PC-9 (cell line): ENCODE measurements around the gene RUVBL2. TPM values are rescaled to one million over a fixed set of nuclear protein-coding genes. Genes with fewer than 3 reads are reported as not detected.

Experiments
- BruUV-seq: library from RNA; stranded (reverse); fragments of 400-500 nt; replicated peaks from 2 replicates; lab custom pipeline; 2021; lab: Mats Ljungman, UMichigan
- CTCF ChIA-PET: fragments of 300-600 bp; sonication (Branson Sonifier 250); formaldehyde crosslinking; loops from one replicate; lab custom pipeline; 2022; ENCODE audit warnings: antibody characterized with exemption; lab: Charles Lee
- POLR2A ChIA-PET: fragments of 300-600 bp; sonication (Branson Sonifier 250); formaldehyde crosslinking; loops from one replicate; lab custom pipeline; 2022; ENCODE audit warnings: antibody characterized with exemption; ENCODE audit not compliant: unreplicated experiment; lab: Charles Lee
- DNase-seq, 2 experiments: peaks; one replicate each; pipeline versions ENCODE4 v3.0.0 to v3.0.0-alpha.2; 2015 to 2022; ENCODE audit warnings: mixed read lengths in 1 of 2
- H2AFZ ChIP-seq: fragments of 200-600 bp; sonication (generic); 2 replicates; pipeline ENCODE4 v1.8.1; 2017; ENCODE audit warnings: antibody characterized with exemption
- H3F3A ChIP-seq: fragments of 200-600 bp; sonication (generic); 2 replicates; pipeline ENCODE4 v1.8.1; 2017; ENCODE audit warnings: antibody characterized with exemption, mild to moderate bottlenecking, low read depth; ENCODE audit not compliant: insufficient read depth
- H3K27ac ChIP-seq: fragments of 200-600 bp; sonication (generic); 2 replicates; pipeline ENCODE4 v1.6.1; 2016; ENCODE audit warnings: mixed run types
- H3K27me3 ChIP-seq: fragments of 200-600 bp; sonication (generic); 2 replicates; pipeline ENCODE4 v1.6.1; 2016; ENCODE audit warnings: low read depth, mixed run types; ENCODE audit not compliant: insufficient read depth
- H3K36me3 ChIP-seq: fragments of 200-600 bp; sonication (generic); 2 replicates; pipeline ENCODE4 v1.6.1; 2016; ENCODE audit warnings: low read depth, mixed run types
- H3K4me1 ChIP-seq: fragments of 200-600 bp; sonication (generic); replicated peaks from 2 replicates; pipeline ENCODE4 v1.6.1; 2016; ENCODE audit warnings: mixed run types; ENCODE audit not compliant: insufficient read depth
- H3K4me2 ChIP-seq: fragments of 200-600 bp; sonication (generic); 2 replicates; pipeline ENCODE4 v1.6.1; 2017; ENCODE audit warnings: mixed run types
- H3K4me3 ChIP-seq: fragments of 200-600 bp; sonication (generic); 2 replicates; pipeline ENCODE4 v1.6.1; 2016; ENCODE audit warnings: mixed run types
- H3K79me2 ChIP-seq: fragments of 200-600 bp; sonication (generic); 2 replicates; pipeline ENCODE4 v1.6.1; 2017; ENCODE audit warnings: low read depth, mixed run types
- H3K9me2 ChIP-seq: fragments of 200-600 bp; sonication (generic); 2 replicates; pipeline ENCODE4 v1.8.1; 2017; ENCODE audit warnings: mild to moderate bottlenecking; ENCODE audit not compliant: insufficient read depth
- H3K9me3 ChIP-seq: fragments of 200-600 bp; sonication (generic); 2 replicates; pipeline ENCODE4 v1.8.1; 2016; ENCODE audit warnings: low read depth; ENCODE audit not compliant: insufficient read depth
- H4K20me1 ChIP-seq: fragments of 200-600 bp; sonication (generic); 2 replicates; pipeline ENCODE4 v1.8.1; 2017; ENCODE audit not compliant: insufficient read depth
- EZH2 ChIP-seq: fragments of 200-600 bp; sonication (generic); IDR thresholded peaks from 2 replicates; pipeline ENCODE4 v1.8.0; 2017; ENCODE audit warnings: antibody characterized with exemption, low read depth
- intact Hi-C: fragments of 100-400 bp; cut with micrococcal nuclease; formaldehyde crosslinking; loops from one replicate; pipeline ENCODE4 v1.10.0; 2022; ENCODE audit not compliant: unreplicated experiment
- total RNA-seq: library from RNA; stranded (reverse); gene quantifications from 2 replicates; pipeline ENCODE4 v1.2.3, GENCODE V29; 2021
- TF ChIP-seq, protein P1 (sequence below): fragments of 200-600 bp; sonication (generic); conservative IDR thresholded peaks from 2 replicates; pipeline ENCODE4 v1.6.1; 2017; ENCODE audit warnings: mixed run types, antibody characterized with exemption, mild to moderate bottlenecking, moderate library complexity

RUVBL2 gene
- total RNA-seq, 1 experiment from 2014 or later: 179 TPM

DNA sequence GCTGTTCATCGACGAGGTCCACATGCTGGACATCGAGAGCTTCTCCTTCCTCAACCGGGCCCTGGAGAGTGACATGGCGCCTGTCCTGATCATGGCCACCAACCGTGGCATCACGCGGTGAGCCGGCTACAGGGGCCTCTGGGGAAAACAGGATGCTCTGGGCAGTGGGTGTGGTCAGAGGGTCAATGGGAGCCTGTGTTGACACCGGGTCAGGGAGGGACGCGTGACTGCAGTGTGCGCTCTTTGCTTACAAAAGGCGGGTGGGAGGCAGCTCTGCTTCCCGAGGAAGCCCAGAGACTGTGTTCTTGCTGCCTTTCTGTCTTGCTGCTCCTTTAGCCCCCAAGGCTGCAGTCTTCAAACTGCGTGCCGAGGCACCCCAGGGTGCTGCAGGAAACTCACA, 17.5 kb downstream of the RUVBL2 start:
- ChIA-PET POLR2A (no interaction called here), CTCF (no interaction called here)
- Histone ChIP-seq H3K27me3 (no peaks in the 10 kb centered on the region), H2AFZ (no peak overlapping the region), H3K9me3 (no peaks in the 10 kb centered on the region), H3K4me3 (no peak overlapping the region), H3K4me2 (no peak overlapping the region), H3K79me2 (no peaks in the 10 kb centered on the region), H3K9me2 (no peaks in the 10 kb centered on the region), H4K20me1 (peaks cover 8% of the 10 kb centered on the region; the same call in 1 of the 2 replicates), H3F3A (peaks cover 29% of the 10 kb centered on the region), H3K36me3 (peaks cover 25% of the 10 kb centered on the region), H3K4me1 (no peaks in the 10 kb centered on the region), H3K27ac (no peak overlapping the region)
- BruUV-seq: no TSS peak
- intact Hi-C loops: no loop called here
- DNase-seq: no peak
- TF ChIP-seq EZH2: no peak
- TF ChIP-seq, protein P1, sequence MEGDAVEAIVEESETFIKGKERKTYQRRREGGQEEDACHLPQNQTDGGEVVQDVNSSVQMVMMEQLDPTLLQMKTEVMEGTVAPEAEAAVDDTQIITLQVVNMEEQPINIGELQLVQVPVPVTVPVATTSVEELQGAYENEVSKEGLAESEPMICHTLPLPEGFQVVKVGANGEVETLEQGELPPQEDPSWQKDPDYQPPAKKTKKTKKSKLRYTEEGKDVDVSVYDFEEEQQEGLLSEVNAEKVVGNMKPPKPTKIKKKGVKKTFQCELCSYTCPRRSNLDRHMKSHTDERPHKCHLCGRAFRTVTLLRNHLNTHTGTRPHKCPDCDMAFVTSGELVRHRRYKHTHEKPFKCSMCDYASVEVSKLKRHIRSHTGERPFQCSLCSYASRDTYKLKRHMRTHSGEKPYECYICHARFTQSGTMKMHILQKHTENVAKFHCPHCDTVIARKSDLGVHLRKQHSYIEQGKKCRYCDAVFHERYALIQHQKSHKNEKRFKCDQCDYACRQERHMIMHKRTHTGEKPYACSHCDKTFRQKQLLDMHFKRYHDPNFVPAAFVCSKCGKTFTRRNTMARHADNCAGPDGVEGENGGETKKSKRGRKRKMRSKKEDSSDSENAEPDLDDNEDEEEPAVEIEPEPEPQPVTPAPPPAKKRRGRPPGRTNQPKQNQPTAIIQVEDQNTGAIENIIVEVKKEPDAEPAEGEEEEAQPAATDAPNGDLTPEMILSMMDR: no peak

DNA sequence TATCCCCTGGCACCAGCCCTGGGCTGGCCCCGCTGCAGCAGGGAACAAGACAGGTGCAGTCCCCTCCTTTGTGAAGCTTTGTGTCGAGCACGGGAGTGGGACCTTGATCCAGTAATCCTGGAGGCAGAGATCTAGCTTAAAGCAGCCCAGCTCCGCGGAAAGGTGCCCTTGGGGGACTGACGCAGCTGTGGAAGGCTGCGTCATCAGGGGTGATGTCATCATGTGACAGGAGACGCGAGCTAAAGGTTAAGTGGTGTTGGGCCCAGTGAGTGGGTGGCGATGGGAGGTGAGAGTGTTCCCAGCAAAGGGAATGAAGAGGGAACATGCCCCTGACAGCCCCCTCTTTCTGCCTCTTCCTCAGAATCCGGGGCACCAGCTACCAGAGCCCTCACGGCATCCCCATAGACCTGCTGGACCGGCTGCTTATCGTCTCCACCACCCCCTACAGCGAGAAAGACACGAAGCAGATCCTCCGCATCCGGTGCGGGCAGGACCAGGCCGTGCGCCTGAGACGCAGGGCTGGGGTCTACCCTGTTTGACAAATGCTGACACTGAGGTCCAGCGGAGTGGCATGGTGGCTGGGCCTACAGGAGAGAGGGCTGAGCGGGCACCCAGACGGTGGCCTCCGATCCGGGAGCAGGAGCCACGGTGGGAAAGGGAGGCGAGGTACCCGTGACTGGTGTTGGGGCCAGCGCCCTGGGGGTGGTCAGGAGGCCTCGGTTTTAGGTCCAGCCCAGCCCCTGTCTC, 20.6 kb downstream of the RUVBL2 start:
- Histone ChIP-seq H2AFZ (no peak overlapping the region), H3K4me3 (no peak overlapping the region), H4K20me1 (peaks cover 8% of the 10 kb centered on the region; the same call in 1 of the 2 replicates), H3F3A (peaks cover 20% of the 10 kb centered on the region), H3K4me2 (no peak overlapping the region), H3K36me3 (peaks cover 7% of the 10 kb centered on the region; the same call in 1 of the 2 replicates), H3K4me1 (peaks cover 9% of the 10 kb centered on the region; the same call in 1 of the 2 replicates), H3K27ac (no peak overlapping the region), H3K27me3 (no peaks in the 10 kb centered on the region), H3K9me3 (no peaks in the 10 kb centered on the region), H3K9me2 (no peaks in the 10 kb centered on the region), H3K79me2 (no peaks in the 10 kb centered on the region)
- no TSS peak for BruUV-seq
- DNase-seq: no peak
- ChIA-PET CTCF (no interaction called here), POLR2A (interaction anchor here (0.6 kb wide), 1 partner anchor 10 kb away, joined by 3 read pairs; no protein-coding TSS in a partner anchor)
- intact Hi-C loops: no loop called here
- TF ChIP-seq, protein P1: no peak
- TF ChIP-seq EZH2: no peak

- no peaks in the 10 kb centered on the region for H3K9me2 ChIP-seq
- no TSS peak for BruUV-seq
- no peak overlapping the region for H2AFZ ChIP-seq
- H3K36me3 ChIP-seq: peaks cover 7% of the 10 kb centered on the region; the same call in 1 of the 2 replicates
- no peaks in the 10 kb centered on the region for H3K79me2 ChIP-seq
- H3K4me3 ChIP-seq: no peak overlapping the region
- no peak for DNase-seq
- H3K4me2 ChIP-seq: no peak overlapping the region
- H4K20me1 ChIP-seq: peaks cover 4% of the 10 kb centered on the region; the same call in 1 of the 2 replicates
- peaks cover 20% of the 10 kb centered on the region for H3F3A ChIP-seq
- ChIA-PET CTCF (no interaction called here), POLR2A (no interaction called here)
- no peaks in the 10 kb centered on the region for H3K9me3 ChIP-seq
- no peaks in the 10 kb centered on the region for H3K27me3 ChIP-seq
- intact Hi-C loops: loop anchor here (5.0 kb wide), 1 partner anchor 42 kb away; the partner anchor contains the start of gene CGB7
- no peak overlapping the region for H3K27ac ChIP-seq
- TF ChIP-seq EZH2: no peak
- TF ChIP-seq, protein P1: no peak
- H3K4me1 ChIP-seq: peaks cover 9% of the 10 kb centered on the region; the same call in 1 of the 2 replicates
Measured at GRCh38 chr19:49014870-49015255, 21.2 kb downstream of the RUVBL2 start.
